Activated CD8-positive, alpha-beta memory T cell treated with anti-CD3 and anti-CD28 coated beads for 1 hour (primary cell): ENCODE measurements around the gene ZNF397.

Source experiments
- DNase-seq, 2 donors: peaks; one replicate each; pipeline ENCODE4 v3.0.0-alpha.2; 2020; ENCODE audit warnings: low read depth in 1 of 2; ENCODE audit errors: extremely low read depth in 1 of 2

Gene ZNF397

DNA sequence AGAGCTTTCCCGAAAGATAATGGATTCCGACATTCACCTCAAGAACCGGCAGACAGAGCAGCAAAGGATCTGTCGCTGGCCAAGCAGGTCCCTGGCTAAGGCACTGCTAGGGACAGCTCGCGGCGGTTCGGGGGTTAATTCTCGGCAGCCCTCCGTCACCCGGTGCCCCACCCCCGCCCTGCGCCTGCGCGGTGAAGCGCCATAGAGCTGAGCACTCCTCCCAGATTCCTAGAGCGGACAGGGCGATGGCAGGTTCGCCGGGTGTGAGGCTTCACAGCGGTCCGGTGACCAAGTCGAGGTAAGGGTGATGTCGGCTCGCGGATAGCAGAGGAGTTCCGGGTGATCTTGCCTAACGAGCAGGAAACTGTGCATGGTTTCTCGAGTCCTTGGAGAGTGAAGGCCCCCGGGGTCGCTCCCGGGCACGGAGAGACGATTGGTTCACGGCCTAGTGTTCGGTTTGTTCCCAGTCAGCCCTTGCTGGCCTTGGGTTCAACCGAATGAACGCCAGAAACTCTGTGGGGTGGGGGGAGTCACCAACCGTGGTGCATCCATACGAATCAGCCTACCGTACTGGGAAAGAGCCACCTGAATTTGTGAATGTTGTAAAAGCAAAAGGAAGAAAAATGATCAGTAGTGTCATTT lies 49.4 kb downstream of the ZNF397 start, which contains the start of gene ZSCAN30:
Gene ZSCAN30 (minus strand): TSS at position 136 of the 642 bp plus-strand sequence. CDS start 25,877 bp downstream, outside the sequence.
- DNase-seq: peak; percentile 88 to 94

DNA sequence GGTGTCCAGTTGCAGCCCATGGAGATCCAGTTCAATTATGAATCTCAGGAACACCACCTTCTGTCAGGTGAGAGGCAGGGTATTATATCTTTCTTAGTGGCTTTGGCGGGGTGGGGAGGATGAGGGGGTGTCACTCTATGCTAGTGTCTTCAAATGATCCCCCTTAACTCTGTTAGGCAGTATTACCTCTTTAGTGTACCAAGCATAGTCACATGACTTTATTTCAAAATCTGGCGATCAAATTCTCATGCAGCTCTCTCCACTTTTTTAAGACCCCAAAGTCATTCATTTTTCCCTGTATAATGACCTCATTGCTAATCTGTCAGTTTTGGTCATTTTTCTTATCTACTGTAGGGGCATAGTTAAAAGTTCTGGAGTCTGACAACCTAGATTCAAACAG lies 50.3 kb downstream of the ZNF397 start:
- no peak for DNase-seq

DNA sequence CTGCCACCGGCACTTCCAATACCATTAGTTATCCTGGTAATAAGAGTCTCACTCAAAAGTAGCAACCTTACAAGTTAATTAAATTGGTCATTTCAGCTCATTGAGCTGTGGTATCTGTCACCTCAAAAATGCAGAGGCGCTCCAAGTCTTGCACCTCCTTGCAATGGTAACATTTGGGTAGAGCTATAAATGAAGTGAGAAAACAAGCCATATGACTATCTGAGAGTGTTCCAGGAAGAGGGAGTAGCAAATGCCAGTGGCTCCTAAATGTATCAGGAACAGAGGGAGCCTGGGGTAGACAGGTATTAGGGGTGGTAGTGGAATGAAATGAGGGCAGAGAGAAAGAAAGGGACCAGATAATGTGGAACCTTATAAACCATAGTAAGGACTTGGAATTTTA lies 55.2 kb downstream of the ZNF397 start:
- no peak for DNase-seq

DNA sequence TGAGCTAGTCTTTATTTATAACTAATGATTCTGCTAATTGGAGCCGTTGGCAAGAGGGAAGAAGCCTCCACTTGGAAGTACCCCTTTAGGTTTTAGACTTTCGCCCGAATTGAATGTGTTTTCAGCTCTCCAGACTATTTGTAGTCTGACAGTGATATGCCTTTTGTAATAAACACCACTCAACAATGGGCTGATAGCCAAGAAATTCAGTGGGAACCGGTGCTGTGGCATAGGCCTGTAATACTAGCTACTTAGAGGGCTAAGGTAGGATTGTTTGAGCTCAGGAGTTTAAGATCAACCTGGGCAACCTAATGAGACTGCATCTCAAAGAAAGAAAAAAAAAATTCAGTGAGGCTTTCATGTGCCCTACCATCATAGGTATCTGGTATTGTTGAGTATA lies 62.8 kb downstream of the ZNF397 start:
- no peak for DNase-seq

DNA sequence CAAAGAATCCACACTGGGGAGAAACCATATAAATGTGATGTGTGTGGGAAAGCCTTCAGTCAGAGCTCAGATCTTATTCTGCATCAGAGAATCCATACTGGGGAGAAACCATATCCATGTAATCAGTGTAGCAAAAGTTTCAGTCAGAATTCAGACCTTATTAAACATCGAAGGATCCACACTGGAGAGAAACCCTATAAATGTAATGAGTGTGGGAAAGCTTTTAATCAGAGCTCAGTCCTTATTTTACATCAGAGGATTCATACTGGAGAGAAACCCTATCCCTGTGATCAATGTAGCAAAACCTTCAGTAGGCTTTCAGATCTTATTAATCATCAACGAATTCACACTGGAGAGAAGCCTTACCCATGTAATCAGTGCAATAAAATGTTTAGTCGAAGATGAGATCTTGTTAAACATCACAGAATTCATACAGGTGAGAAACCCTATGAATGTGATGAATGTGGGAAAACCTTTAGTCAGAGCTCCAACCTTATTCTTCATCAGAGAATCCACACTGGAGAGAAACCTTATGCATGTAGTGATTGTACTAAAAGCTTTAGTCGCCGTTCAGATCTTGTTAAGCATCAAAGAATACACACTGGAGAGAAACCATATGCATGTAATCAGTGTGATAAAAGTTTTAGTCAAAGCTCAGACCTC lies 65.9 kb downstream of the ZNF397 start:
- no peak for DNase-seq
